Stimulated activated CD8-positive, alpha-beta memory T cell treated with anti-CD3 and anti-CD28 coated beads, Interleukin-12 subunit alpha, Interleukin-12 subunit beta, amount 100 ng/mL, for 24 hours (primary cell): ENCODE measurements around the gene DNAJB4.

ENCODE experiments used
- DNase-seq: peaks from one replicate; pipeline ENCODE4 v3.0.0-alpha.2; 2020; ENCODE audit errors: extremely low read depth

The DNAJB4 gene

DNA sequence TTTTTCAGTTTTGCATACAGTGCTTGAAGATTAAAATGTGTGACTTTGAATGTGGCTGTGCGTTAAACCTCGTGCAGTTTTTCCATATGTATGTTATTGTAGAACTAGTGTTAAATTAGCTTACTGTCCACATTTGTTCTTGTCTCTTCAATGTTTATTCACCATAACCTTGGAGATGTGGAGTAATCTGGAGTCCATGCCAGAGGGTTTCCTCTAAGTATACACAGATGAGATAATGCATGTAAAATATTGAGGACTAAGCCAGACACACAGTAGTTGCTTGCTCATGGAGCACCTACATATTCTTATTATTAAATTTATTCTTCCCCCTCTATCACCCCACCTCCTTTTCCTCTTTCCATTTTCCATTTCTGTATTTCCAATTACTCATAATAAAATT is 33.3 kb downstream of the DNAJB4 start:
- DNase-seq: no peak

DNA sequence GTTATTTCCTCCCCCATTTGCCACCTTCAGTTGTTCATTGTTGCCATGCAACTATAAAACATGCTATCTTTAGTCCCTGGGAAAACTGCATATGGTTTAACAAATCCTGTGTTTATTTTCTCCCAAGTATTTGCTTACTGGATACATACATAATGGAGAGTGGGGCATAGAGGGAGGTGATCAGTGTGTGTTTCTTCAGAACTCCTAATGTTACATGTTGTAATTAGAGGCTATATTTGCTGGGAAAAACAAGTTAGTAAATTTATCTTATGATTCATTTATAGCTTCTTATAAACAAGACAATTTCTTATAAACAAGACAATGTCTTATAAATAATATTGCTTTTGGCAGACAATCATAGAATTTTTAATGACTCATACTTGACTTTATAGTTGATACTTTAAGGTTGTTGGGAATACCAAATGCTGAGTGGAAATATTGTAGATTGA is 33.8 kb downstream of the DNAJB4 start:
- no peak for DNase-seq

DNA sequence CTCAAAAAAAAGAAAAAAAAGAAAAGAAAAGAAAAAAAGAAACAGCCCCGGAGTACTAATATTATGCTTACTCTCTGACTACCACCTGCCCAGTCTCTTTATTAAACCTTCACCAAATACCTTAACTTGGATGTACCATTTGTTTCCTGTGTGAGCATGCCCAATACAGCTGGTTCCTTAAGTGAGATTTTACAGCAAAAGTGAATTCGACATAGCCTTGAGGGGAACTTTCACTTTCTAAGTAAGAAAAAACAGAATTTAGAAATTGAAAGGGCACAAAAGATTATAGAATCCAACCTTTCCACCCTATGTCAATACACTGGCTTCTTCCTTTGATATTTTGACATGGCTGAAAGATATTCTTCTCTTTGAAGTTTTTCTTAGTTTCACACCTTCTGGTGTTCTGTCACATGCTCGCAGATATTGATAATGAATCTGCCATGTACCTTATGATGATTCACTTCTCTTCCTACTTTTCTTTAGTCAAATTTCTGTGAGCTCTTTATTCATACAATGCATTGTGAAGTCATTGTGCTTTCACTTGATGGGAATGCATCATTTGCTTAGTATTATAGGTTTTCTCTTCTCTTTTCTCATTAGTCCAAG is 35.8 kb downstream of the DNAJB4 start:
- DNase-seq: no peak

DNA sequence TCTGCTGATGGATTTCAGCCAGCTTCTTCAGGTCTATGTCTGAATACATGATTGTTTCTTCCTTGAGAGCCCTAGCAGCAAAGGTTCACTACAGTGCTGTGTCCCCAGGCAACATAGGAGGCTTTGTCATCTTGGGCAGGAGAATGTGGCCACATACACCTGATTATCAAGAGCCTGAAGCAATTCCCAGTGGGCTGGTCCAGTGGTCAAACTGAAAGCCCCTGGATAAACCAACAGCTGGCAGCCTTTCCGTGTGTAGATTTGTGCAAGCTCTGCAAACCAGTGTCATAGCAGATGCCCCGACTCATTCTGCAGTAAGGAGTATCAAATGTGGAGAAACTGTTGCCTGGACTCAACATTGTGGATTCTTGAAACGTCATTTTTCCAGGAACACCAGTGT is 38.7 kb downstream of the DNAJB4 start:
- DNase-seq: no peak

DNA sequence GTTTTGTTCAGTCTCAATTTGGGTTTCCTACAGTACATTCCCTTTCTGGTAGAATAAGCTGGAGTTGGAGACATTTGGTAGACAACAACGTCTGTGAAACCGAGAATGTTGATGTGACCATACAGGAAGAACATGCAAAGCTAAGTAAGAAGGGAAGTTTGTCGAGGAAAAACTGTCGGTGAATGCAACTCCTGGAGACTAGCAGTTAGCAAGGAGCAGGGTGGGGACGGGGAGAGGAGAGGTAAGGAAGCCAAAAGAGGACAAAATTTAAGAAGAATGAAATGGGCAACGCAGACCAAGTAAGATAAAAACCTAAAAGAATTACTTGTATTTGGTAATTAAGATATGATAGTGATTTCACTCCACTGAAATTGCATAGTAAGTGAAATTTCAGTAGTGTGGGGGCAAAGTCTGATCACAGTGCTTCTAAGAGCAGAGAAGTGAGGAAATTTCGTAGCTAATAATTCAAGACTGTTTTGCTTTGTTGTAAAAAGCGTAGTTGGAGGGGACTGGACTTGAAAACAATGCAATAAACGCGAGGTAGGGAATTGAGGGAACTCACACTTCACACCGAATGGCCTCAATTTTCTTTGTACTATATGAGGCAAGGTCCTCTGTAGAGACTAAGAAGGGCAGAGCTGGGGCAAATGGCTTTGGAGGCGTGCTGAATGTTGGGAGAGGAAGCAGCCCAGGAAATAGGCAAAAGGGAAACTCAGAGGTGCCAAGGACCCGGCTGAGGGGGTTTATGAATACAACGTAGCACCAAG is 40.2 kb downstream of the DNAJB4 start:
- DNase-seq: no peak

DNA sequence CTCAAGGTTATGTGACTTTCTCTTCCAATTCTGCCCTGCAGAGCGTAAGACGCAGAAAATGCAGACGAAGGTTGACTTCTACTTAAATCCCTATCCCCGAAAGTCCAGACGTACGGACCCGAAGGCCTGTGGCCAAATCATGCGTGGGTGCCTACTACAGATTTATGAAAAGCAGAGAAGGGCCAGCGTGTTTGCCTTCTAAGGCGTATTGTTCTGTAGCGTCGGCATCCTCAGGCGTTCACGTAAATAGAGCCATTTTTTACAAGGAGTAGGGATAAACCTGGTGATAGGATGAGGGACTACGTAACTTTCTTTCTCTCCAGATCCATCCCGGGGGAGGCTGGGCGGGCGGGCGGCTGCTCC is 40.8 kb downstream of the DNAJB4 start:
- DNase-seq: no peak

DNA sequence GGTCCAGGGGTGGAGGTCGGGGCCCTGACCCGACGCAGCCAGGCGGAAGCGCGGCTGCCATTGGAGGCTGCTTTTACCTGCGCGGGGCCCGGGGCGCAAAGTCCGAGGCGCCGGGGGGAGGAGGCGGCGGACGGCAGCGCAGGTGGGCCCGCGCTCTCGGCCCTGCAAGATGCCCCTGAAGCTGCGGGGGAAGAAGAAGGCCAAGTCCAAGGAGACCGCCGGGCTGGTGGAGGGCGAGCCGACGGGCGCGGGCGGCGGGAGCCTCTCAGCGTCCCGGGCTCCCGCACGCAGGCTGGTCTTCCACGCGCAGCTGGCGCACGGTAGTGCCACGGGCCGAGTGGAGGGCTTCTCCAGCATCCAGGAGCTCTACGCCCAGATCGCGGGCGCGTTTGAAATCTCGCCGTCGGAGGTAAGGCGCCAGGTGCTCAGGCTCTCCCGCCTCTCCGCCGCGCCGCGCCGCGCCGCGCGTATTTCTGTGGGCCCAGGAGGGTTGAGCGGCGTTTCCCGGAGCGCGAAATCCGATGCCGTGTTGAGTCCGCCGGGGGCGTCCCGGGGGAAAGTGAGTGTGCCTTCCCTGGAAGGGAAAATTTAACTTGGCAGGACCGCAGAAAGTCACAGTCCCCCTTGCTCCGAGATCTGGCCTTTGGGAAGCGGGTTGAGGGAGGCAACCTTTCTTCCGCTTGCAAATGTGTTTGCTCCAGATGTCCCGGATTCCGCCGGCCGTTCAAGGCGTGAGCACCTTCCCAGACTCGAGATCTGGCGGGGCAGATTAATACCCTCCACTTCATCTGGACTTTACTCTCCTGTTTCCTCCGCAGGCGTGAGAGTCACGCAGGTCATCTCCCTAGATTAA is 41.4 kb downstream of the DNAJB4 start, which contains the start of gene GIPC2:
GIPC2 (plus strand) TSS at position 41 of the 853 bp plus-strand sequence; CDS start at position 170, 129 bp downstream.
- DNase-seq: no peak

DNA sequence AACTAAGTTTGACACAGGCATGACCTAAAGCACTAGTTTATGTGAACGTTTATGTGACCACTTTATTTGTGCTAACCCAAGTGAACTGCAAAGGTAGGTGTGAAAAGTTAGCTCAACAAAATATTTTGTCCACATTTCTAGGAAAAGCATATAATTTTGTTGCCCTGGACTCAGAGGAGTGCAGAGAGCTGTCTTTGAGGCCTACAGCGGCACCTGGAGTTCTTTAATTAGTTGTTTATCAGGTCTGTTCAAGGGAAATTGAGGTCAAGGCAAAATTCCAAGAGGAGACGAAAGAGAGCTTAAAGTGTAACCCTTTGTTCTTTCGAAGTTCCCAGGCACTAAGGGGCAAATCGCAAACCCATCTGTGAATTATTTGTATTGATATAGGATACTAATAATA is 42.4 kb downstream of the DNAJB4 start:
- DNase-seq: no peak

DNA sequence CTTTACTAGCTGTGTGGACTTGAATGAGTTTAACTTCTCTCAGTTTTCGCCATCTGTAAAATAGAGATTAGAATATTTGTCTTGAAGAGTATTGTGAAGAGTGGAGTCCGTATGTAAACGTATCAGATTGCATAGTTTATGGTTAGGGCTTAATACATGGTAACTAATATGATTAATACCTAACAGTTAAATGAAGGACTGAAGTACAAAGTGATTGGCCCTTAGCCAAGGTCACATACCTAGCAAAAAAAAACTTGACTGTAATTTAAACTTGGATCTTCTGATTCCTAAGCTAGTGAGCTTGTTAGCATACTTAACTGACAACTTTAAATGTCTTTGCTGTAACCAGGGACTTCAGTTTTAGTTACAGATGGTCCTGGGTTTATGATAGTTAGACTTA is 42.9 kb downstream of the DNAJB4 start:
- DNase-seq: no peak

DNA sequence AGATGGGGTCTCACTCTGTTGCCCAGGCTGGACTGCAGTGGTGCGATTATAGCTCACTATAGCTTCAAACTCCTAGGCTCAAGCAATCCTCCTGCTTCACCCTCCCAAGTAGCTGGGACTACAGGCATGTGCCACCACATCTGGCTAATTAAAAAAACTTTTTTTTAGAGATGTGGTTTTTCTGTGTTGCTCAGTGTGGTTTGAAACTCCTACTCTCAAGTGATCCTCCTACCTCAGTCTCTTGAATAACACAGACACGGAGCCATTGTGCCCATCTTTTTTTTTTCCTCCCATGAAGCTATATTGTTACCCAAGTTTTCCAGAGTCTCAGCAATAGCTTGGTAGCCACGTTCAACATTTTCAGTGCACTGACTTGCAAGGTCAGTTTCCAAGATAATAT is 43.7 kb downstream of the DNAJB4 start:
- no peak for DNase-seq

DNA sequence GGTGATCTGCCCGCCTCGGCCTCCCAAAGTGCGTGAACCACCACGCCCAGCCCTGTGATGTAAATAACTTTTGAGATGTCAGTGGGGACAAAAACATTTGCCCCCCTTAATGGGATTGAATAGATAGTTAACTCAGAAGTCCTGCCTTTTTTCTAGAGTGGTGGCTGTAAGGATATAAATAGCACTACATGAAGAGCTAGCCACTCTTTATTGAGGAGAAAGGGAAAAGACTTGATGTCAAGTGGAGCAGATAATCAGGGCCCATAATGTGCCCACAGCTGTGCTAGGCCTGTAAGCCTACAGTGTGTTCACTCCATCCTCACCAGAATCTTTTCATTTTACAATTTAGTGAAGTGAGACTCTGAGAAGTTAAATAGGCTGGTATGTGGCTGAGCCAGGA is 44.7 kb downstream of the DNAJB4 start:
- DNase-seq: no peak

DNA sequence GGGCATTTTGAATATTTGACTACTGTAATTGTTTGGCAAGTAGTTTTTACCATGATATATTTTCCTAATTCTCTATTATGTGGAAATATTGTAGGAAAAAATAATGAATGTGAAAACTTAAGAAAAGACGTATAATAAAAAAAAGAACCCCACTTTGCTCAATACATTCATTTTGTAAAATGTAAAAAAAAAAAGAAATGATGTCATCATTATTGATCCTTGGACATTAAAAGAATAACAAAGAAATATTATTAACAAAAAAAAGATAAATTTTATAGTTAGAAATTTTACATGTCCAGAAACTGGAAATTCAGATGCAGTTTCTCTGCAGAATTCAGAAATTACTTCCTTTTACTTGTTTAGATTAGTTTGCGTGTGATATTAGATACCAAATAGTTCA is 46.3 kb downstream of the DNAJB4 start:
- DNase-seq: no peak

DNA sequence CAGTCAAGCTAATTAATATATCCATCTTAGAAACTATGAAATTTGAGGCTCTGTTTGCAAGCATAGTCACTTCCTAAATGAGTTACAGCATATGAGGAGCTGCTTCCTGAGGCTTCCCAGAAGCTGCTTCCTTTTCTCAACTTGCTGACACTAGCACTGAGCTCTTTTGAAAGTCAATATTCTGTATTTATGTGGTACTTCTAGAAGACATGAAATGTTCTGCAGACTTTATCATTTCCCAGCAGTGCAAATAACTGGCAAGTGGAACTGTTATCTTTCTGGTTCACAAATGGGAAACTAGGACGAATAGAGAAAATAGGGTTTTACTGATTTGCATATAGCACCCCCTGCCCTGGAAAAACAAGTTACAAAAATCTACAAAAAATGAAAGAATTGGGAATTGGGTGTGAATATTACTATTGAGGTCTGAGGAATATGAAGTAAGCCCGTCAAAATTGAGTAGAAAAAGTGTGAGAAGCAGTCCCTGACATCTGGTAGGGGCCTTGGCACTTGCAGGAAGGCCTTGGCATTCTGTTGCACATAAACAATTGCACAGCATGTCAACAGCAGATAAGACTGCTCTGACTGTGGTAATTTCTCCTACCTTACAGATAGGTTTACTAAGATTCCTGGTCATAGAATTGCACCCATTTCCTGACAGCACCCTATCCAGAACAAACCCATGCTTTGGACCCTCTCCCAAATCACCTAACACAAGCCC is 48.1 kb downstream of the DNAJB4 start:
- no peak for DNase-seq

DNA sequence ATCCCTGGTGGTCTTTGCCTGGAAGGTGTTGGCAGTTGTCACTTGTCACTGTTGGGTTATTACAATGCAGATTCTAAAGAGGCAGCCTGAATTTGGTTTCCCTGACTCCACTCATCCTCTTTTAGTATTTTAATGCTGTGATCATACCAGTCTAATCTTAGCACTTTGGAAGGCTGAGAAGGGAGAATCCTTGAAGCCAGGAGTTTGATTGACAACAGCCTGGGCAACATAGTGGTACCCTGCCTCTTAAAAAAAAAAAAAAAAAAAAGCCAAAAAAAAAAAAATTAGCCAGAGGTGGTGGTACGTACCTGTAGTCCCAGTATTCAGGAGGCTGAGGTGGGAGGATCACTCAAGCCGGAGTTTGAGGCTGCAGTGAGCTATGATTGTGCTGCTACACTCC is 48.8 kb downstream of the DNAJB4 start:
- DNase-seq: no peak

DNA sequence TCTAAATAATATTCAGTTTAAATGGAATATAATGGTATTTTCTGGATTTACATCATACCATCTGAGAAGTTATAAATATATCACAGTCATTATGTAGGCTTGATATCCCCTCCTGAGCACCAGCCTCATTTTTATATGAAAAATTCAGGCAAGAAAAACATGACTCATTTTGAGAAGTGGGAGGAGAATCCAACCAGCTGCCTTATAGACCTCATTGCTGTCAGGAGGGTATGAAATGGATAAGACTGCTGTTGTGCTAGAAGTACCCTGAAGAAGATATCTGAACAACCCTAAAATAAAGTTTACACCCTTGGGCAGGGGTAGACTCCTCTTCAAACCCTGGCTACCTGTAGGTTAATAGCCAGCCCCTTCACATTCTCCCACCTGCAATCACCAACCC is 49.8 kb downstream of the DNAJB4 start:
- DNase-seq: no peak

DNA sequence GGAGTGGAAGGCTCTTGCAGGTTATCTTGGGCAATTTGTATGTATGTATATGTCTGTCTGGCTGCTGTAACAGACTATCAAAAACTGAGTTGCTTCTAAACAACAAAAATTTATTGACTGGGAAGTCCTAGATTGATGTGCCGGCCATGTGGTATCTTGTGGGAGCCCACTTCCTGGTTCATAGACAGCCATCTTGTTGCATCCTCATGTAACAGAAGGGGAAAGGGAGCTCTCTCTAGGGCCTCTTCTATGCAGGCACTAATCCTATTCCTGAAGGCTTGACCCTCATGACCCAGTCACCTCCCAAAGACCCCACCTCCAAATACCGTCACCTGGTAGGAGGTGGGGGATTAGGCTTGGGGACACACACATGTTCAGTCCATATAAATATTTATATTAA is 50.2 kb downstream of the DNAJB4 start:
- DNase-seq: no peak

DNA sequence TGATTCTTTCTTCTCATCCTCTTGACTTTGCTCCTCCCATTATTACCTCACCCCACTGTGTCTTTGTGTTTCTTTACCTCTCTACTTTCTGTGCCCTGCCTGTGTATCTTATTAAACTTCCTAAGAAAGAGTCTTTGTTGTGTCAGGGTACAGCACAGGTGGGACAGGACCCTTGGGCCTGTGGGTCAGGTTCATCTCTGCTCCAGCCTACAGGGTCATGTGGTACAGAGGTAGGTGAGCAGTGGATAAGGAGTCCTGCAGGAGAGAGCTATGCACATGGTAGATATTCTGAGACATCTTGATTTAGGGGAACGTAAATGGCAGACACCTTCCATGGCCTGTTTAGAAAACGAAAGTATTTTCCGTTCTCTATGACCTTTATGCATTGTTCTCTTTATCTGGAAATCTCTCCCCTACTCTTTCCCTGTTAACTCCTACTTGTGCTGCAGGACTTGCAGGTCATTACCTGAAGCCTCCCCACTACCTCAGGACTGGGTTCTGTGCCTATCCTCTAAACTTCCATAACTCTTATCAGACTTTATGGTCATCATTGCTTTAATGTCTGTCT is 50.9 kb downstream of the DNAJB4 start:
- no peak for DNase-seq

DNA sequence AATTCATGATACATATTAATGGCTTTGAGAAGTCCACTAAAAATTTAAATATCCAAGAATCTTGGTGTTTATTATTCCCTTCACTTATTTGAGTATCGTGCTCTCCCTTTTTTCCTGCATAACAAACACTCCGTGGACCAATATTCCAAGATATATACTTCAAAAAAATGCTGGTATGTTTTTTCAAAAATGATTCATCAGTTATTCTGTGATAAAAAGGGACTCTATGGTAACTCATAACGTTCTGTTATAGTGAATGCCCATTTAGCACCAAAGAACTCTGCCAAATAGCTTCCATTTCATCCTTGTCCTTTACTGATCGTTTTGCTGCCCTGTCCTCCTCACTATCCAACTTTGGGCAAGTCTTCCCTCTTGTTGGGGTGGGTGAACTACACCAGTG is 53.9 kb downstream of the DNAJB4 start:
- no peak for DNase-seq

DNA sequence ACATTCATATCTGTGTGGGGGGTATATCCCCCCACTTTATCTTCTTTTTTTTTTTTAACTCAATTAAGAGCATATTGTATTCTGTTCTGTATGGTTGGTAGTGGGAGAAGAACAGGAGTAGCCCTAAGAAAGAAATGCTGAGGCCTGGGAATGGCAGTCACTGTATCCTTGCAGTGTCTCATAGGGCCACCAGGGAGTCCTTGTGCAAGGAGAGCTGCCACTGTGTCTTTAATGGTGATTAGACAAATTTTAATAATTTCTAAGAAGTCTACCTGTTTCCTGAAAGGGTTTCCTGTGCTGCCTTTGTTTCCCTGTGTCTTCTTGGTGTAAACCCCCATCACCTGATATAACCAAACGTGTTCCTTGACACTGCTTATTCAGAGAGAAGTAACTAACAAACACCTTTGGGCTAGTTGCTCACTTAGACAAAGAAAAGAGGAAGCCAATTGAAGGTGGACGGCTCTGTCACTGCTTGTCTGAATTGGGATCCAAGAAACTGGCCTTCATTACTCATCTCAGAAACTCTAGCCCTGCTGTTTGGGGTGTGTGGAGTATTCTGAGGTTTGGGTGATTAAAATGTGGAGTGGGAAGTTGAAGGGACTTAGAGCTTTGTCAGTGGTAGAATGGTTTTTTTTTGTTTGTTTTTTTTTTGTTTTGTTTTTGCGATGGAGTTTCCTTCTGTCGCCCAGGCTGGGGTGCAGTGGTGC is 56.3 kb downstream of the DNAJB4 start:
- DNase-seq: no peak

DNA sequence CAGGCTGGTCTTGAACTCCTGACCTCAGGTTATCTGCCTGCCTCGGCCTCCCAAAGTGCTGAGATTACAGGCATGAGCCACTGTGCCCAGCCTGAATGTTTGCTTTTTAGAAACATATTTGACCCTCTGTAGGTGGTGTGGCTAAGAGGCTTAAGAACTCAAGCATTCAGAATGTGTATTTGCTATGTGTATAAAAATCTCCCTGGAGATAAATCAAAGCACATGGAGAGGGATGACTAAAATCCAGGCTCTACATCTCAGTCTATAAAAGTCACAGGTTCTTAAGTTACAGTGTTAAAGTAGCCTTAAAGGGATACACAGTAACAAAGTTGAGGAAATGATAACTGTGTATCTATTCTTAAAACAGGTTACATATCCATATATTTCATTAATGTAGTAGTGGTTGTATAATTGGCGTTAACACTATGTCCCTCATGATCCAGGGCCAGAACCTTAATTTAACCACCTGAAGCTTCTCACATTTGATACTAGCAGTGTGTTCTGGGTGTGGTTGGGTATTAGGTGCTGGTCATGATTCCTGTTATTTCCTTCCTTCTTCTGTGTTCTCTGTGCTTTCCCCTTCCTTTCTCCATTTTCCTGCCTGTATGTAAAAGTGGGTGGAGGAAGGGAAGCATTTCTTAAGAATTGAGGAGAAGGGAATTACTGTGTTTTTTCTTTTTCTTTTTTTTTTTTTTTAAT is 57.2 kb downstream of the DNAJB4 start:
- no peak for DNase-seq
